ENCODE measurements around the gene RXRB.

DNA sequence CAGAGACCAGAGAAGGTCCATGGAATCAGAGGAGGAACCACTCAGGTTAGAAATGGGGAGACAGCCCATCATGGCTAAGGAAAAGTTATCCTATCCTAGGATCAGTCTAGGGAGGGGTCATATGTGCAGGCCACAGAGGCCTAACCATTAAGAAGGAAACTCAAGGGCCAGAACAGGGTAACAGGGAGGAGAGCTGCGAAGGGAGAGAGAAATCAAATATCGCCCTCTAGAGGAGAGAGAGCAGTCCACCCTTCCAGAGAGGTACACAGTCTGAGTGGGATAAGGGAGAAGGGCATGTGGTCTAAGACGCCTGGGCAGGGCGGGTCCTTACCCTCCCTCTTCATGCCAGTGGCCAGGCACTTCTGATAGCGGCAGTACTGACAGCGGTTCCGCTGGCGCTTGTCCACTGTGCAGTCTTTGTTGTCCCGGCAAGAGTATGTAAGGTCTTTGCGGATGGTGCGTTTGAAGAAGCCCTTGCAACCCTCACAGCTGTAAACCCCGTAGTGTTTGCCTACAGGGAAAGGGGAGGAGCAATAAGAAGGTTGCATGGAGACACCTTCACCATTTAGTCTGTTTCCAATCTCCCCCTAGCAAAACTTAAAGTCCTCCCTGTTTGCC lies 2.9 kb downstream of the RXRB start:
- TF ChIP-seq, protein P1, sequence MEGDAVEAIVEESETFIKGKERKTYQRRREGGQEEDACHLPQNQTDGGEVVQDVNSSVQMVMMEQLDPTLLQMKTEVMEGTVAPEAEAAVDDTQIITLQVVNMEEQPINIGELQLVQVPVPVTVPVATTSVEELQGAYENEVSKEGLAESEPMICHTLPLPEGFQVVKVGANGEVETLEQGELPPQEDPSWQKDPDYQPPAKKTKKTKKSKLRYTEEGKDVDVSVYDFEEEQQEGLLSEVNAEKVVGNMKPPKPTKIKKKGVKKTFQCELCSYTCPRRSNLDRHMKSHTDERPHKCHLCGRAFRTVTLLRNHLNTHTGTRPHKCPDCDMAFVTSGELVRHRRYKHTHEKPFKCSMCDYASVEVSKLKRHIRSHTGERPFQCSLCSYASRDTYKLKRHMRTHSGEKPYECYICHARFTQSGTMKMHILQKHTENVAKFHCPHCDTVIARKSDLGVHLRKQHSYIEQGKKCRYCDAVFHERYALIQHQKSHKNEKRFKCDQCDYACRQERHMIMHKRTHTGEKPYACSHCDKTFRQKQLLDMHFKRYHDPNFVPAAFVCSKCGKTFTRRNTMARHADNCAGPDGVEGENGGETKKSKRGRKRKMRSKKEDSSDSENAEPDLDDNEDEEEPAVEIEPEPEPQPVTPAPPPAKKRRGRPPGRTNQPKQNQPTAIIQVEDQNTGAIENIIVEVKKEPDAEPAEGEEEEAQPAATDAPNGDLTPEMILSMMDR (IDR thresholded peaks at IDR 0.05), result peak; percentile 27 to 69 (median 56)
- no peak for TF ChIP-seq POLR2A (IDR thresholded peaks at IDR 0.05)
